HuH-7.5 (cell line): ENCODE results near the gene PPP2R1B.
"Not testable (repeated sequence)": the region's sequence is repeated elsewhere in the genome, so short reads cannot be mapped to it uniquely, and the experiment has no call there.

Experiments used
- DNase-seq: peaks from one replicate; pipeline ENCODE4 v3.0.0; 2011; ENCODE audit warnings: low spot score

The PPP2R1B gene

GRCh38 chr11:111765984-111766833 is at the start of gene PPP2R1B:
PPP2R1B (minus strand) TSS chr11:111766389; CDS start chr11:111766361, 28 bp downstream.
- DNase-seq: peak; percentile 77

GRCh38 chr11:111815489-111815888 is 49.3 kb upstream of the PPP2R1B start:
- no peak for DNase-seq

GRCh38 chr11:111814557-111815320 is 48.5 kb upstream of the PPP2R1B start:
- DNase-seq: no peak

- no peak for DNase-seq
Observed at GRCh38 chr11:111814106-111814505, 47.9 kb upstream of the PPP2R1B start.

- no peak for DNase-seq
Observed at GRCh38 chr11:111812211-111812610, 46.0 kb upstream of the PPP2R1B start.

GRCh38 chr11:111811445-111811844 is 45.3 kb upstream of the PPP2R1B start:
- DNase-seq: no peak

- no peak for DNase-seq
Observed at GRCh38 chr11:111808834-111809233, 42.6 kb upstream of the PPP2R1B start.

- DNase-seq: no peak
Observed at GRCh38 chr11:111808063-111808588, 41.9 kb upstream of the PPP2R1B start.

GRCh38 chr11:111807076-111807475 is 40.9 kb upstream of the PPP2R1B start:
- DNase-seq: no peak

- no peak for DNase-seq
Observed at GRCh38 chr11:111801135-111801534, 34.9 kb upstream of the PPP2R1B start.

GRCh38 chr11:111798279-111798678 is 32.1 kb upstream of the PPP2R1B start:
- DNase-seq: no peak

GRCh38 chr11:111797145-111797581 is 31.0 kb upstream of the PPP2R1B start:
- no peak for DNase-seq

- DNase-seq: no peak
Observed at GRCh38 chr11:111796696-111797095, 30.5 kb upstream of the PPP2R1B start.

- DNase-seq: no peak
Observed at GRCh38 chr11:111795334-111795985, 29.3 kb upstream of the PPP2R1B start.

- no peak for DNase-seq
Observed at GRCh38 chr11:111793863-111794262, 27.7 kb upstream of the PPP2R1B start.

GRCh38 chr11:111792955-111793500 is 26.8 kb upstream of the PPP2R1B start:
- DNase-seq: no peak

GRCh38 chr11:111792314-111792713 is 26.1 kb upstream of the PPP2R1B start:
- no peak for DNase-seq

GRCh38 chr11:111788464-111788863 is 22.3 kb upstream of the PPP2R1B start:
- no peak for DNase-seq

- no peak for DNase-seq
Observed at GRCh38 chr11:111788051-111788450, 21.9 kb upstream of the PPP2R1B start.

GRCh38 chr11:111785886-111786412 is 19.8 kb upstream of the PPP2R1B start:
- DNase-seq: no peak

GRCh38 chr11:111785076-111785475 is 18.9 kb upstream of the PPP2R1B start:
- no peak for DNase-seq

GRCh38 chr11:111784311-111784710 is 18.1 kb upstream of the PPP2R1B start:
- not testable (repeated sequence) for DNase-seq
